A549 (cell line): Measurements from ENCODE around the gene RFESD. TPM values are rescaled to one million over a fixed set of nuclear protein-coding genes. Genes with fewer than 3 reads are reported as not detected.

Experiments
- ATAC-seq, 2 experiments: fragments of 200-7000 bp in 1 of 2; fragments of >200 bp in 1 of 2; cut with Nextera tagmentation in 1 of 2; cut with Tn5 transposase in 1 of 2; 3 replicates each; pipeline versions ENCODE4 v1.8.0 to v1.9.1; 2018 to 2020; ENCODE audit warnings: mild to moderate bottlenecking in 1 of 2, moderate library complexity in 1 of 2
- CTCF ChIA-PET: fragments of 300-600 bp; sonication (Branson Sonifier 250); formaldehyde crosslinking; extraction: SDS; loops from one replicate; lab custom pipeline; 2021; ENCODE audit warnings: antibody characterized with exemption, inconsistent platforms; lab: Yijun Ruan, JAX
- POLR2A ChIA-PET: fragments of 350-600 bp; formaldehyde crosslinking; extraction: SDS; loops from one replicate; lab custom pipeline; 2021; ENCODE audit warnings: antibody characterized with exemption, inconsistent platforms; lab: Yijun Ruan, JAX
- DNase-seq, 2 experiments: peaks; one replicate each; pipeline versions ENCODE4 v3.0.0 to v3.0.0-alpha.2; 2011 to 2016; ENCODE audit warnings: low read depth in 1 of 2, low spot score in 1 of 2
- FAIRE-seq: peaks from 2 replicates; lab custom pipeline; 2011; peaks lifted over from hg19 to GRCh38; lab: Jason Lieb, UNC
- H3K27ac ChIP-seq, 2 experiments: fragments of >200 bp; sonication (Bioruptor Twin); formaldehyde crosslinking; 3 replicates each; pipeline ENCODE4 v1.5.1; 2016 to 2017
- H3K4me1 ChIP-seq: fragments of >200 bp; sonication (Bioruptor Twin); formaldehyde crosslinking; 3 replicates; pipeline ENCODE4 v1.6.1; 2016
- H3K4me2 ChIP-seq: fragments of >200 bp; sonication (Bioruptor Twin); formaldehyde crosslinking; 3 replicates; pipeline ENCODE4 v1.6.1; 2016
- H3K4me3 ChIP-seq: fragments of >200 bp; sonication (Bioruptor Twin); formaldehyde crosslinking; 3 replicates; pipeline ENCODE4 v1.5.1; 2016
- H3K9me3 ChIP-seq: fragments of >200 bp; sonication (Bioruptor Twin); formaldehyde crosslinking; 3 replicates; pipeline ENCODE4 v1.6.1; 2016
- CBX2 ChIP-seq: fragments of 200-600 bp; sonication (generic); IDR thresholded peaks from 2 replicates; pipeline ENCODE4 v1.6.1; 2016; ENCODE audit warnings: low read depth, mild to moderate bottlenecking, borderline replicate concordance
- CBX8 ChIP-seq: fragments of 200-600 bp; sonication (generic); IDR thresholded peaks from 2 replicates; pipeline ENCODE4 v1.6.1; 2016
- CHD4 ChIP-seq: fragments of 200-600 bp; sonication (generic); IDR thresholded peaks from 2 replicates; pipeline ENCODE4 v1.6.1; 2016; ENCODE audit warnings: antibody characterized with exemption, mild to moderate bottlenecking, borderline replicate concordance
- CTCF ChIP-seq: fragments of >200 bp; sonication (Bioruptor Twin); formaldehyde crosslinking; IDR thresholded peaks from 3 replicates; pipeline ENCODE4 v1.5.1; 2016
- ESRRA ChIP-seq: fragments of 150-350 bp; IDR thresholded peaks from 2 replicates; pipeline ENCODE4 v1.6.1; 2014; ENCODE audit warnings: mild to moderate bottlenecking, low read length, borderline replicate concordance
- FOSB ChIP-seq: fragments of 250-450 bp; sonication (Bioruptor Pico); IDR thresholded peaks from 2 replicates; pipeline ENCODE4 v1.5.0; 2020; ENCODE audit warnings: mild to moderate bottlenecking, moderate library complexity
- FOSL2 ChIP-seq, 2 experiments: fragments of 450-650 bp in 1 of 2; fragments of >200 bp in 1 of 2; sonication (Bioruptor Twin) in 1 of 2; formaldehyde crosslinking; IDR thresholded peaks; 2 replicates each; pipeline versions ENCODE4 v1.5.0 to v1.6.1; 2016 to 2020; ENCODE audit warnings: mild to moderate bottlenecking in 1 of 2, moderate library complexity in 1 of 2
- FOXS1 ChIP-seq: fragments of 250-450 bp; sonication (Bioruptor Pico); IDR thresholded peaks from 2 replicates; pipeline ENCODE4 v1.5.0; 2020; ENCODE audit warnings: mild to moderate bottlenecking, moderate library complexity
- HEYL ChIP-seq: fragments of 250-450 bp; sonication (Bioruptor Pico); IDR thresholded peaks from 2 replicates; pipeline ENCODE4 v1.8.0; 2021; ENCODE audit warnings: mild to moderate bottlenecking, moderate library complexity
- HMGXB4 ChIP-seq: fragments of 250-450 bp; sonication (Bioruptor Pico); IDR thresholded peaks from 2 replicates; pipeline ENCODE4 v1.5.0; 2021; ENCODE audit warnings: mild to moderate bottlenecking, moderate library complexity, borderline replicate concordance
- KDM1A ChIP-seq: fragments of 200-600 bp; sonication (generic); IDR thresholded peaks from 2 replicates; pipeline ENCODE4 v1.6.1; 2016; ENCODE audit warnings: low read depth, mild to moderate bottlenecking
- KDM5A ChIP-seq: fragments of 200-600 bp; sonication (generic); IDR thresholded peaks from 2 replicates; pipeline ENCODE4 v1.6.1; 2016; ENCODE audit warnings: antibody characterized with exemption, mild to moderate bottlenecking
- MAX ChIP-seq: IDR thresholded peaks from 2 replicates; pipeline ENCODE4 v1.6.1; 2012
- MAZ ChIP-seq: fragments of 150-350 bp; IDR thresholded peaks from 2 replicates; pipeline ENCODE4 v1.6.1; 2014; ENCODE audit warnings: antibody characterized with exemption, low read depth, low read length, borderline replicate concordance
- MYC ChIP-seq: IDR thresholded peaks from 2 replicates; pipeline ENCODE4 v1.6.1; 2012; ENCODE audit warnings: mild to moderate bottlenecking, inconsistent platforms, low read length, improper control_type of control experiment, borderline replicate concordance
- NR3C1 ChIP-seq: fragments of >200 bp; sonication (Bioruptor Twin); formaldehyde crosslinking; IDR thresholded peaks from 3 replicates; pipeline ENCODE4 v1.6.1; 2017
- RAD21 ChIP-seq, 2 experiments: fragments of >200 bp in 1 of 2; sonication (Bioruptor Twin) in 1 of 2; formaldehyde crosslinking in 1 of 2; IDR thresholded peaks in 1 of 2; conservative IDR thresholded peaks in 1 of 2; 2 replicates in 1 of 2; 3 replicates in 1 of 2; pipeline ENCODE4 v1.6.1; 2012 to 2018; ENCODE audit warnings: inconsistent platforms in 1 of 2
- REST ChIP-seq: fragments of 200-600 bp; sonication (generic); IDR thresholded peaks from 2 replicates; pipeline ENCODE4 v1.6.1; 2016; ENCODE audit warnings: antibody characterized with exemption, mild to moderate bottlenecking, moderate library complexity
- RFX5 ChIP-seq: fragments of 450-650 bp; IDR thresholded peaks from 2 replicates; pipeline ENCODE4 v1.7.1; 2014; ENCODE audit warnings: antibody characterized with exemption, mild to moderate bottlenecking, moderate library complexity
- TFCP2L1 ChIP-seq: fragments of 250-450 bp; sonication (Bioruptor Pico); IDR thresholded peaks from 2 replicates; pipeline ENCODE4 v1.5.0; 2021; ENCODE audit warnings: mild to moderate bottlenecking
- USF2 ChIP-seq: fragments of 450-650 bp; IDR thresholded peaks from 2 replicates; pipeline ENCODE4 v1.6.1; 2014; ENCODE audit warnings: antibody characterized with exemption
- ZFP36 ChIP-seq: fragments of 450-650 bp; IDR thresholded peaks from 2 replicates; pipeline ENCODE4 v1.6.1; 2014; ENCODE audit warnings: borderline replicate concordance; ENCODE audit not compliant: partially characterized antibody
- ZNF302 ChIP-seq: fragments of 250-450 bp; sonication (Bioruptor Pico); IDR thresholded peaks from 2 replicates; pipeline ENCODE4 v1.9.0; 2021; ENCODE audit warnings: inconsistent platforms, mild to moderate bottlenecking, moderate library complexity
- WGBS: methylation state at CpG from one replicate; pipeline ENCODE4 v1.1.6; 2017; ENCODE audit errors: missing lambda C conversion rate; 5-methylcytosine and 5-hydroxymethylcytosine counted together
- polyA plus RNA-seq, 4 experiments: library from polyadenylated mRNA; depleted of rRNA in 3 of 4; stranded (reverse); fragments of >200 nt; fragmentation: RNase III in 1 of 4; extraction: RNeasy Plus Mini Kit Qiagen cat#74134 plus additional on column Dnase treatment in 1 of 4; gene quantifications; 2 replicates in 3 of 4; 3 replicates in 1 of 4; pipeline ENCODE4 v1.2.3, GENCODE V29; 2011 to 2017

RFESD gene
- polyA plus RNA-seq, 2 of the 4 experiments (the other 2 are of a cell fraction), result 1.6 to 5.4 TPM

- TF ChIP-seq KDM5A, result no peak
- no peak for TF ChIP-seq ZNF302
- no peak for TF ChIP-seq ESRRA
- TF ChIP-seq FOXS1, result no peak
- TF ChIP-seq RAD21 (conservative IDR thresholded peaks at IDR 0.05 in 1 of 2, IDR thresholded peaks at IDR 0.05 in 1 of 2), result no peak
- no peak for TF ChIP-seq HMGXB4
- TF ChIP-seq RFX5, result no peak
- TF ChIP-seq MAZ, result no peak
- no peak for TF ChIP-seq KDM1A
- no peak for TF ChIP-seq MYC
- no peak for TF ChIP-seq ZFP36
- TF ChIP-seq NR3C1, result no peak
- TF ChIP-seq FOSL2 (IDR thresholded peaks at IDR 0.05), result no peak
- TF ChIP-seq FOSL2 (CRISPR knock-in tag; IDR thresholded peaks at IDR 0.05), result no peak
- TF ChIP-seq CTCF, result no peak
- TF ChIP-seq, all 56 proteins: peak for 0
- POLR2A ChIA-PET, result no interaction called here
- H3K4me2 ChIP-seq, result no peak overlapping the region
Measured at GRCh38 chr5:95668216-95668615, 21.6 kb downstream of the RFESD start.

GRCh38 chr5:95668728-95669127 lies 22.2 kb downstream of the RFESD start:
- ChIA-PET POLR2A (no interaction called here), CTCF (interaction anchor here (2.1 to 3.3 kb wide), 2 partner anchors 113 to 178 kb away, joined by 5 to 18 read pairs; no protein-coding TSS in a partner anchor)
- ATAC-seq (no peak), DNase-seq (no peak), FAIRE-seq (no peak)
- no peak overlapping the region for H3K27ac ChIP-seq
- no peaks in the 10 kb centered on the region for H3K9me3 ChIP-seq
- H3K4me2 ChIP-seq, result no peak overlapping the region
- no peak for TF ChIP-seq TFCP2L1
- TF ChIP-seq CBX8, result no peak
- no peak for TF ChIP-seq REST
- no peak for TF ChIP-seq ZFP36
- no peak for TF ChIP-seq FOXS1
- no peak for TF ChIP-seq CHD4
- no peak for TF ChIP-seq MAX
- TF ChIP-seq RAD21 (conservative IDR thresholded peaks at IDR 0.05 in 1 of 2, IDR thresholded peaks at IDR 0.05 in 1 of 2), result no peak
- TF ChIP-seq HEYL (CRISPR knock-in tag), result no peak
- no peak for TF ChIP-seq FOSL2 (IDR thresholded peaks at IDR 0.05)
- no peak for TF ChIP-seq FOSL2 (CRISPR knock-in tag; IDR thresholded peaks at IDR 0.05)
- TF ChIP-seq CBX2, result no peak
- no peak for TF ChIP-seq FOSB (CRISPR knock-in tag)
- no peak for TF ChIP-seq USF2
- TF ChIP-seq RFX5, result no peak
- peaks cover 3% of the 10 kb centered on the region; the same call in 1 of the 3 replicates for H3K4me1 ChIP-seq
- WGBS, result 71% methylated on average over 1 of the region's 1 CpG
- H3K4me3 ChIP-seq, result no peak overlapping the region

More at GRCh38 chr5:95668216-95668615, 21.6 kb downstream of the RFESD start:
- peaks cover 3% of the 10 kb centered on the region; the same call in 1 of the 3 replicates for H3K4me1 ChIP-seq
- ATAC-seq (no peak), FAIRE-seq (no peak), DNase-seq (no peak)
- CTCF ChIA-PET, result interaction anchor here (1.5 to 3.3 kb wide), 2 partner anchors 113 to 180 kb away, joined by 3 to 18 read pairs; no protein-coding TSS in a partner anchor
- H3K4me3 ChIP-seq, result no peak overlapping the region
- no peak overlapping the region for H3K27ac ChIP-seq
- no peaks in the 10 kb centered on the region for H3K9me3 ChIP-seq
